HEK293 (cell line): ENCODE results near the gene TRAF3.

Experiments
- CTCF ChIA-PET: fragments of 350-600 bp; formaldehyde crosslinking; extraction: SDS; loops from one replicate; lab custom pipeline; 2021; ENCODE audit warnings: antibody characterized with exemption; lab: Yijun Ruan, JAX
- POLR2A ChIA-PET: fragments of 300-600 bp; formaldehyde crosslinking; extraction: SDS; loops from one replicate; lab custom pipeline; 2020; ENCODE audit warnings: antibody characterized with exemption, inconsistent platforms; lab: Yijun Ruan, JAX
- H3K27ac ChIP-seq: fragments of 200-500 bp; sonication (Bioruptor generic); 2 replicates; pipeline ENCODE4 v1.5.1; 2014; ENCODE audit warnings: low read depth, low read length, control low read depth, inconsistent platforms; ENCODE audit errors: extremely low read depth
- H3K36me3 ChIP-seq, 2 experiments: fragments of 200-500 bp in 1 of 2; sonication (Bioruptor generic) in 1 of 2; 1 replicate in 1 of 2; 2 replicates in 1 of 2; pipeline ENCODE4 v1.5.1; 2014 to 2017; ENCODE audit warnings: inconsistent platforms in 2 of 2, low read length in 2 of 2; ENCODE audit not compliant: control insufficient read depth in 2 of 2, insufficient read depth in 1 of 2
- H3K4me1 ChIP-seq: fragments of 200-500 bp; sonication (Bioruptor generic); 2 replicates; pipeline ENCODE4 v1.5.1; 2014; ENCODE audit warnings: mild to moderate bottlenecking, low read length, inconsistent platforms; ENCODE audit not compliant: control insufficient read depth, insufficient read depth
- H3K4me3 ChIP-seq: 2 replicates; pipeline ENCODE4 v1.5.1; 2011; ENCODE audit warnings: low read depth, mild to moderate bottlenecking, control low read depth, low read length, moderate library complexity
- H3K9me3 ChIP-seq: fragments of 200-500 bp; sonication (Bioruptor generic); 2 replicates; pipeline ENCODE4 v1.5.1; 2014; ENCODE audit warnings: low read depth, low read length, inconsistent platforms; ENCODE audit not compliant: control insufficient read depth, insufficient read depth
- FEZF1 ChIP-seq: fragments of 450-650 bp; formaldehyde crosslinking; IDR thresholded peaks from 2 replicates; pipeline ENCODE4 v1.5.1; 2016; ENCODE audit warnings: missing biosample characterization, missing genetic modification characterization
- GFI1B ChIP-seq: fragments of 450-650 bp; formaldehyde crosslinking; IDR thresholded peaks from 2 replicates; pipeline ENCODE4 v1.5.1; 2016; ENCODE audit warnings: missing biosample characterization, missing genetic modification characterization
- HOXD13 ChIP-seq: sonication (generic); formaldehyde crosslinking; IDR thresholded peaks from 2 replicates; pipeline ENCODE4 v1.8.0; 2022; ENCODE audit warnings: missing genetic modification reagents, borderline replicate concordance
- REPIN1 ChIP-seq: fragments of 450-650 bp; formaldehyde crosslinking; IDR thresholded peaks from 2 replicates; pipeline ENCODE4 v1.5.1; 2017; ENCODE audit warnings: missing biosample characterization, missing genetic modification characterization, low read depth
- SP3 ChIP-seq: fragments of 450-650 bp; formaldehyde crosslinking; IDR thresholded peaks from 2 replicates; pipeline ENCODE4 v1.5.1; 2016; ENCODE audit warnings: missing biosample characterization, missing genetic modification characterization
- ZBTB20 ChIP-seq: fragments of 450-650 bp; formaldehyde crosslinking; IDR thresholded peaks from 2 replicates; pipeline ENCODE4 v1.5.1; 2016; ENCODE audit warnings: missing biosample characterization, missing genetic modification characterization
- ZFP3 ChIP-seq: fragments of 450-650 bp; formaldehyde crosslinking; IDR thresholded peaks from 2 replicates; pipeline ENCODE4 v1.5.1; 2016; ENCODE audit warnings: low read depth, missing biosample characterization, missing genetic modification characterization
- ZFP41 ChIP-seq: fragments of 450-650 bp; formaldehyde crosslinking; IDR thresholded peaks from 2 replicates; pipeline ENCODE4 v1.5.1; 2016; ENCODE audit warnings: missing biosample characterization, missing genetic modification characterization, borderline replicate concordance
- ZNF114 ChIP-seq: fragments of 450-650 bp; formaldehyde crosslinking; IDR thresholded peaks from 2 replicates; pipeline ENCODE4 v1.5.0; 2017; ENCODE audit warnings: missing biosample characterization, missing genetic modification characterization
- ZNF16 ChIP-seq: fragments of 450-650 bp; formaldehyde crosslinking; IDR thresholded peaks from 2 replicates; pipeline ENCODE4 v1.5.1; 2016; ENCODE audit warnings: low read depth, missing biosample characterization, missing genetic modification characterization
- ZNF169 ChIP-seq: fragments of 450-650 bp; formaldehyde crosslinking; IDR thresholded peaks from 2 replicates; pipeline ENCODE4 v1.5.1; 2016; ENCODE audit warnings: missing biosample characterization, missing genetic modification characterization
- ZNF175 ChIP-seq: fragments of 450-650 bp; formaldehyde crosslinking; IDR thresholded peaks from 2 replicates; pipeline ENCODE4 v1.5.1; 2016; ENCODE audit warnings: missing biosample characterization, missing genetic modification characterization
- ZNF214 ChIP-seq: fragments of 450-650 bp; formaldehyde crosslinking; IDR thresholded peaks from 2 replicates; pipeline ENCODE4 v1.5.1; 2017; ENCODE audit warnings: missing biosample characterization, mild to moderate bottlenecking, missing genetic modification characterization, borderline replicate concordance
- ZNF239 ChIP-seq: fragments of 450-650 bp; formaldehyde crosslinking; IDR thresholded peaks from 2 replicates; pipeline ENCODE4 v1.5.1; 2016; ENCODE audit warnings: missing biosample characterization, missing genetic modification characterization
- ZNF248 ChIP-seq: fragments of 450-650 bp; formaldehyde crosslinking; IDR thresholded peaks from 2 replicates; pipeline ENCODE4 v1.5.1; 2017; ENCODE audit warnings: missing biosample characterization, missing genetic modification characterization
- ZNF274 ChIP-seq, 2 experiments: fragments of 200-500 bp in 1 of 2; fragments of 450-650 bp in 1 of 2; sonication (Bioruptor generic) in 1 of 2; formaldehyde crosslinking in 1 of 2; IDR thresholded peaks; 2 replicates each; pipeline versions ENCODE4 v1.5.1 to v1.6.1; 2014 to 2016; ENCODE audit warnings: borderline replicate concordance in 1 of 2, inconsistent platforms in 1 of 2, low read length in 1 of 2, missing biosample characterization in 1 of 2, missing genetic modification characterization in 1 of 2
- ZNF366 ChIP-seq: fragments of 450-650 bp; formaldehyde crosslinking; conservative IDR thresholded peaks from 2 replicates; pipeline ENCODE4 v1.5.1; 2016; ENCODE audit warnings: missing biosample characterization, missing genetic modification characterization
- ZNF404 ChIP-seq: fragments of 450-650 bp; formaldehyde crosslinking; IDR thresholded peaks from 2 replicates; pipeline ENCODE4 v1.5.1; 2017; ENCODE audit warnings: missing biosample characterization, missing genetic modification characterization
- ZNF561 ChIP-seq: fragments of 450-650 bp; IDR thresholded peaks from 2 replicates; pipeline ENCODE4 v1.5.1; 2018; ENCODE audit warnings: missing biosample characterization, missing genetic modification characterization, borderline replicate concordance
- ZNF596 ChIP-seq: fragments of 450-650 bp; IDR thresholded peaks from 2 replicates; pipeline ENCODE4 v1.5.0; 2018; ENCODE audit warnings: missing biosample characterization, mild to moderate bottlenecking, missing genetic modification characterization, moderate library complexity
- ZNF747 ChIP-seq: fragments of 450-650 bp; formaldehyde crosslinking; IDR thresholded peaks from 2 replicates; pipeline ENCODE4 v1.5.1; 2016; ENCODE audit warnings: missing biosample characterization, missing genetic modification characterization
- ZNF777 ChIP-seq: fragments of 450-650 bp; formaldehyde crosslinking; IDR thresholded peaks from 2 replicates; pipeline ENCODE4 v1.5.1; 2017; ENCODE audit warnings: missing biosample characterization, missing genetic modification characterization, borderline replicate concordance
- ZSCAN23 ChIP-seq: fragments of 450-650 bp; formaldehyde crosslinking; IDR thresholded peaks from 2 replicates; pipeline ENCODE4 v1.5.1; 2016; ENCODE audit warnings: missing biosample characterization, missing genetic modification characterization
- TF ChIP-seq, protein P1 (sequence below): fragments of 450-650 bp; IDR thresholded peaks from 2 replicates; pipeline ENCODE4 v1.5.1; 2018; ENCODE audit warnings: missing biosample characterization, missing genetic modification characterization
- TF ChIP-seq, protein P2 (sequence below): fragments of 450-650 bp; formaldehyde crosslinking; IDR thresholded peaks from 2 replicates; pipeline ENCODE4 v1.5.1; 2016; ENCODE audit warnings: missing biosample characterization, missing genetic modification characterization
- TF ChIP-seq, protein P3 (sequence below): fragments of 450-650 bp; formaldehyde crosslinking; IDR thresholded peaks from 2 replicates; pipeline ENCODE4 v1.5.1; 2016; ENCODE audit warnings: missing biosample characterization, missing genetic modification characterization
- TF ChIP-seq, protein P4 (sequence below): fragments of 450-650 bp; formaldehyde crosslinking; IDR thresholded peaks from 2 replicates; pipeline ENCODE4 v1.5.1; 2016; ENCODE audit warnings: missing biosample characterization, missing genetic modification characterization

The TRAF3 gene

DNA sequence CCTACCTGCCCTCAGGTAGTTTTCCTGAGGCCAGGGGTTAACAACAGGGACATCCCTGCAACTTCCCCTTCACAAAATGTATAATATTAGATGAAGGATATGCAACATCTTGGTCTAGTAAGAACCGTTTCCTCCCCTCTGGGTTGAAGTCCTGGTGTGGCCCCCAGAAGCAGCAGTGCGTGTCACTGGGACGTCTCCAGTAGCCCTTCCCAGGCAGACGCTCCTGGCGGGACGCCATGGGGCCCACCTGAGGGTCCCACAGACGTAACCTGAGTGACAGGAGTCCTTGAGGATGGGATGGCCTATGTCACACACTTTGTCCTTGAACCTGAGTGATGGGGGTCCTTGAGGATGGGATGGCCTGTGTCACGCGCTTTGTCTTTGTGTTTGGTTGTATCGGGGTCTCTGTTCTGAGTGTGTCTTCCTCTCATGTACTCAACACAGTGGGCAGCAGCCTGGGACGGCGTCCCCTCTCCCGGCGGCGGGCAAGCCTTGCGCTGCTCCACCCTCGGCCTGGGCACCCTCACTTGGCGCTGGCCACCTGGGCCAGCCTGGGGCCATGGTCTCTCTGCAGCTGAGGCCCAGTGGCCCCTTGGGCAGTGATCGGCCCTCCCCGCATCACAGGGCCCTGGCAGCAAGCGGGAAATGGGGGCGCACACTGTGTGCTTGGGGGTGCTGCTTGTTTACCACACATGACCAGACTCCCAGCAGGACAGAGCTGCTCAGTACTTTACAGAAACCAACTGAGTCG, 130.9 kb downstream of the TRAF3 start:
- ChIA-PET CTCF (interaction anchor here (0.9 to 1.0 kb wide), 2 partner anchors 10 to 215 kb away, joined by 3 read pairs; no protein-coding TSS in a partner anchor), POLR2A (no interaction called here)
- no peaks in the 10 kb centered on the region for H3K9me3 ChIP-seq
- H3K4me3 ChIP-seq: no peak overlapping the region
- H3K36me3 ChIP-seq: peaks cover 0 to 46% of the 10 kb centered on the region in 2 experiments; a peak in 2 of 3 replicates
- H3K27ac ChIP-seq: no peak overlapping the region
- TF ChIP-seq ZNF248 (tag by site-specific recombination) (no peak), ZNF175 (tag by site-specific recombination) (no peak), ZNF561 (tag by site-specific recombination) (no peak), ZNF274 (IDR thresholded peaks at IDR 0.05; ENCODE audit: low read length) (no peak), ZNF274 (tag by site-specific recombination; IDR thresholded peaks at IDR 0.05; ENCODE audit: borderline replicate concordance) (no peak), HOXD13 (CRISPR knock-in tag) (no peak), ZNF747 (no peak), REPIN1 (tag by site-specific recombination) (no peak), SP3 (tag by site-specific recombination) (no peak), FEZF1 (no peak), ZNF16 (tag by site-specific recombination) (no peak), ZNF404 (tag by site-specific recombination) (no peak), ZBTB20 (no peak), ZNF777 (tag by site-specific recombination) (no peak), ZSCAN23 (tag by site-specific recombination) (no peak), ZNF239 (no peak)
- TF ChIP-seq, protein P1, sequence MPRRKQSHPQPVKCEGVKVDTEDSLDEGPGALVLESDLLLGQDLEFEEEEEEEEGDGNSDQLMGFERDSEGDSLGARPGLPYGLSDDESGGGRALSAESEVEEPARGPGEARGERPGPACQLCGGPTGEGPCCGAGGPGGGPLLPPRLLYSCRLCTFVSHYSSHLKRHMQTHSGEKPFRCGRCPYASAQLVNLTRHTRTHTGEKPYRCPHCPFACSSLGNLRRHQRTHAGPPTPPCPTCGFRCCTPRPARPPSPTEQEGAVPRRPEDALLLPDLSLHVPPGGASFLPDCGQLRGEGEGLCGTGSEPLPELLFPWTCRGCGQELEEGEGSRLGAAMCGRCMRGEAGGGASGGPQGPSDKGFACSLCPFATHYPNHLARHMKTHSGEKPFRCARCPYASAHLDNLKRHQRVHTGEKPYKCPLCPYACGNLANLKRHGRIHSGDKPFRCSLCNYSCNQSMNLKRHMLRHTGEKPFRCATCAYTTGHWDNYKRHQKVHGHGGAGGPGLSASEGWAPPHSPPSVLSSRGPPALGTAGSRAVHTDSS (tag by site-specific recombination): no peak
- TF ChIP-seq, protein P2, sequence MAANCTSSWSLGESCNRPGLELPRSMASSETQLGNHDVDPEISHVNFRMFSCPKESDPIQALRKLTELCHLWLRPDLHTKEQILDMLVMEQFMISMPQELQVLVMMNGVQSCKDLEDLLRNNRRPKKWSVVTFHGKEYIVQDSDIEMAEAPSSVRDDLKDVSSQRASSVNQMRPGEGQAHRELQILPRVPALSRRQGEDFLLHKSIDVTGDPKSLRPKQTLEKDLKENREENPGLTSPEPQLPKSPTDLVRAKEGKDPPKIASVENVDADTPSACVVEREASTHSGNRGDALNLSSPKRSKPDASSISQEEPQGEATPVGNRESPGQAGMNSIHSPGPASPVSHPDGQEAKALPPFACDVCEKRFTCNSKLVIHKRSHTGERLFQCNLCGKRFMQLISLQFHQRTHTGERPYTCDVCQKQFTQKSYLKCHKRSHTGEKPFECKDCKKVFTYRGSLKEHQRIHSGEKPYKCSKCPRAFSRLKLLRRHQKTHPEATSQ: no peak
- TF ChIP-seq, protein P3, sequence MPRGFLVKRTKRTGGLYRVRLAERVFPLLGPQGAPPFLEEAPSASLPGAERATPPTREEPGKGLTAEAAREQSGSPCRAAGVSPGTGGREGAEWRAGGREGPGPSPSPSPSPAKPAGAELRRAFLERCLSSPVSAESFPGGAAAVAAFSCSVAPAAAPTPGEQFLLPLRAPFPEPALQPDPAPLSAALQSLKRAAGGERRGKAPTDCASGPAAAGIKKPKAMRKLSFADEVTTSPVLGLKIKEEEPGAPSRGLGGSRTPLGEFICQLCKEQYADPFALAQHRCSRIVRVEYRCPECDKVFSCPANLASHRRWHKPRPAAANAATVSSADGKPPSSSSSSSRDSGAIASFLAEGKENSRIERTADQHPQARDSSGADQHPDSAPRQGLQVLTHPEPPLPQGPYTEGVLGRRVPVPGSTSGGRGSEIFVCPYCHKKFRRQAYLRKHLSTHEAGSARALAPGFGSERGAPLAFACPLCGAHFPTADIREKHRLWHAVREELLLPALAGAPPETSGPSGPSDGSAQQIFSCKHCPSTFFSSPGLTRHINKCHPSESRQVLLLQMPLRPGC (tag by site-specific recombination): no peak
- no peaks in the 10 kb centered on the region for H3K4me1 ChIP-seq

DNA sequence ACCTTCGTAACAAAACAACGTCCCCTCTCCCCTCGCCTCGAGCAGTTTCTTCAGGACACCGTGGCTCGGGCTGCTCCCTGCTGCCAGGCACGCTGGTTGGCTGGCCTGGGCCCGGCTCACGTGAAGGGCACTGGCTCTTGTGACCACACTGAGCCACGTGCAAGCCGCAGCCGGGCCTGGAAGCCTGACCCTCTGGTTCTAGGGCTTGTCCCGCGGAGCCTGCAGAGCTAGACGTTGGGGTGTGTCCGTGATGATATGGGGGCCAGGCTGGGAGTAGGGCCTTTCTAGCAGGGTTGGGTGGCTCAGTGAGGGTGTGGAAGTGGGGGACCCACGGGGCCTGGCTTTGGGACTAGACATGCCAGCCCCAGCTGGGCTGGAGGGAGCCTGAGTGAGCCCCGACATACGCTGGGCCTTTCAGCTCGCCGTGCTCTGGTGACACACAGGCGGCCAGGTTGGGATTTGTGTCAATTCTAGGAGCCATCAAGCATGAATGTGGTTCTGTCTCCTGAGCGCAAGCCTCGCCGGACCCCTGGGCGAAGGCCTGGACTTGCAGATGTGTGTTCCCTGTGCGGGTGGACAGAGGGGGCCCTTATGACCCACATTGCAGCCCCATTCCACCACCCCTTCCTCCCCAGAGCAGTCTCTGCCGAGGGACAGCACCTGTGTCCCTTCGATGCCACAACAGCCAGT, 131.7 kb downstream of the TRAF3 start:
- POLR2A ChIA-PET: no interaction called here
- Histone ChIP-seq H3K36me3 (peaks cover 0 to 39% of the 10 kb centered on the region in 2 experiments; a peak in 2 of 3 replicates), H3K9me3 (no peaks in the 10 kb centered on the region), H3K4me3 (no peak overlapping the region), H3K4me1 (no peaks in the 10 kb centered on the region), H3K27ac (no peak overlapping the region)
- CTCF ChIA-PET: interaction anchor here (1.0 kb wide), 1 partner anchor 216 kb away, joined by 3 read pairs; no protein-coding TSS in a partner anchor
- TF ChIP-seq ZNF169 (tag by site-specific recombination) (no peak), ZFP41 (tag by site-specific recombination) (no peak), ZFP3 (no peak), ZNF114 (tag by site-specific recombination) (no peak), GFI1B (tag by site-specific recombination) (no peak), ZNF777 (tag by site-specific recombination) (no peak), ZNF214 (tag by site-specific recombination) (no peak), ZNF366 (tag by site-specific recombination) (no peak), ZNF596 (tag by site-specific recombination) (no peak)
- TF ChIP-seq, protein P3 (tag by site-specific recombination): no peak
- TF ChIP-seq, protein P4, sequence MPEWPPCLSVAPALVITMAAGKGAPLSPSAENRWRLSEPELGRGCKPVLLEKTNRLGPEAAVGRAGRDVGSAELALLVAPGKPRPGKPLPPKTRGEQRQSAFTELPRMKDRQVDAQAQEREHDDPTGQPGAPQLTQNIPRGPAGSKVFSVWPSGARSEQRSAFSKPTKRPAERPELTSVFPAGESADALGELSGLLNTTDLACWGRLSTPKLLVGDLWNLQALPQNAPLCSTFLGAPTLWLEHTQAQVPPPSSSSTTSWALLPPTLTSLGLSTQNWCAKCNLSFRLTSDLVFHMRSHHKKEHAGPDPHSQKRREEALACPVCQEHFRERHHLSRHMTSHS: no peak
